GM12878 (cell line): Measurements from ENCODE around the gene GMNN. TPM values are rescaled to one million over a fixed set of nuclear protein-coding genes. Genes with fewer than 3 reads are reported as not detected.

Source experiments
- CEBPB ChIP-seq, 2 experiments: fragments of 150-350 bp in 1 of 2; IDR thresholded peaks; 2 replicates each; pipeline ENCODE4 v1.6.1; 2012 to 2014; ENCODE audit warnings: low read depth in 2 of 2, low read length in 2 of 2, borderline replicate concordance in 1 of 2, inconsistent platforms in 1 of 2
- CEBPZ ChIP-seq: fragments of 150-350 bp; IDR thresholded peaks from 2 replicates; pipeline ENCODE4 v1.6.1; 2016; ENCODE audit warnings: low read depth, low read length
- CHD1 ChIP-seq: IDR thresholded peaks from 2 replicates; pipeline ENCODE4 v1.6.1; 2012; ENCODE audit warnings: low read depth, low read length, improper control_type of control experiment
- ETV6 ChIP-seq, 2 experiments: fragments of 450-650 bp in 1 of 2; IDR thresholded peaks in 1 of 2; conservative IDR thresholded peaks in 1 of 2; 2 replicates each; pipeline ENCODE4 v1.6.1; 2014; ENCODE audit warnings: antibody characterized with exemption in 1 of 2, borderline replicate concordance in 1 of 2, low read depth in 1 of 2, mild to moderate bottlenecking in 1 of 2, moderate library complexity in 1 of 2
- FOS ChIP-seq: IDR thresholded peaks from 3 replicates; pipeline ENCODE4 v1.6.1; 2011; ENCODE audit warnings: borderline replicate concordance; ENCODE audit not compliant: insufficient read length; ENCODE audit errors: extremely low read depth
- HDGF ChIP-seq: fragments of 450-650 bp; IDR thresholded peaks from 2 replicates; pipeline ENCODE4 v1.6.1; 2016; ENCODE audit warnings: antibody characterized with exemption
- KLF5 ChIP-seq: fragments of 450-650 bp; IDR thresholded peaks from 2 replicates; pipeline ENCODE4 v1.6.1; 2014; ENCODE audit warnings: mild to moderate bottlenecking; ENCODE audit not compliant: partially characterized antibody
- MYB ChIP-seq: fragments of 150-350 bp; IDR thresholded peaks from 2 replicates; pipeline ENCODE4 v1.6.1; 2014; ENCODE audit warnings: mild to moderate bottlenecking, low read depth, low read length, borderline replicate concordance
- MYC ChIP-seq: IDR thresholded peaks from 2 replicates; pipeline ENCODE4 v1.6.1; 2011; ENCODE audit warnings: mild to moderate bottlenecking, low read length, moderate library complexity, inconsistent platforms; ENCODE audit not compliant: insufficient read depth, insufficient replicate concordance, insufficient read length, severe bottlenecking
- NBN ChIP-seq: fragments of 450-650 bp; IDR thresholded peaks from 2 replicates; pipeline ENCODE4 v1.6.1; 2016
- NR2C2 ChIP-seq: IDR thresholded peaks from 2 replicates; pipeline ENCODE4 v1.6.1; 2011; ENCODE audit warnings: borderline replicate concordance, low read depth; ENCODE audit not compliant: control insufficient read depth, insufficient read length
- PAX5 ChIP-seq: IDR thresholded peaks from 2 replicates; pipeline ENCODE4 v1.6.1; 2011; ENCODE audit warnings: low read depth, low read length, borderline replicate concordance
- POLR2AphosphoS2 ChIP-seq: IDR thresholded peaks from 2 replicates; pipeline ENCODE4 v1.6.1; 2011; ENCODE audit warnings: low read depth, mild to moderate bottlenecking, low read length, improper control_type of control experiment, moderate library complexity
- SPI1 ChIP-seq: IDR thresholded peaks from 2 replicates; pipeline ENCODE4 v1.6.1; 2011; ENCODE audit warnings: low read depth, mild to moderate bottlenecking, low read length, moderate library complexity, borderline replicate concordance; ENCODE audit not compliant: insufficient read depth
- TCF3 ChIP-seq: IDR thresholded peaks from 2 replicates; pipeline ENCODE4 v1.6.1; 2012; ENCODE audit warnings: low read depth, mild to moderate bottlenecking, low read length, borderline replicate concordance; ENCODE audit not compliant: insufficient read depth
- ZNF217 ChIP-seq: fragments of 450-650 bp; IDR thresholded peaks from 2 replicates; pipeline ENCODE4 v1.6.1; 2017; ENCODE audit warnings: antibody characterized with exemption, mild to moderate bottlenecking
- polyA plus RNA-seq, 11 experiments: library from polyadenylated mRNA; depleted of rRNA in 4 of 11; unstranded in 6 of 11; stranded (reverse) in 5 of 11; fragments of >200 nt; fragmentation: Nextera tagmentation in 4 of 11; fragmentation: Illumina TruSeq in 1 of 11; extraction: Ambion mirVana in 4 of 11; extraction: Trizol in 1 of 11; gene quantifications; 1 replicate in 1 of 11; 2 replicates in 10 of 11; pipeline versions ENCODE4 v1.2.1 to v1.2.3, GENCODE V29; 2011 to 2016; ENCODE audit warnings: inconsistent platforms in 2 of 11, missing spikeins in 2 of 11, low read depth in 1 of 11
- total RNA-seq, 4 experiments: library from RNA; depleted of rRNA in 3 of 4; stranded (reverse); fragments of >200 nt in 3 of 4; fragmentation: Illumina TruSeq in 1 of 4; extraction: Trizol in 1 of 4; gene quantifications; 2 replicates each; pipeline versions ENCODE4 v1.2.1 to v1.2.3, GENCODE V29; 2013 to 2021
- TF ChIP-seq, protein P1 (sequence below): IDR thresholded peaks from 2 replicates; pipeline ENCODE4 v1.6.1; 2012; ENCODE audit warnings: improper control_type of control experiment, low read depth, low read length; ENCODE audit not compliant: insufficient replicate concordance
- TF ChIP-seq, protein P2 (sequence below): IDR thresholded peaks from 2 replicates; pipeline ENCODE4 v1.6.1; 2011; ENCODE audit warnings: mild to moderate bottlenecking, low read depth, low read length, moderate library complexity; ENCODE audit not compliant: insufficient replicate concordance
- TF ChIP-seq, protein P3 (sequence below): IDR thresholded peaks from 2 replicates; pipeline ENCODE4 v1.6.1; 2012; ENCODE audit warnings: low read length, inconsistent platforms

Gene GMNN
- total and polyA plus RNA-seq, 10 of the 15 experiments (the other 5 are each of a cell fraction or from before 2014, with no cell fraction given) = 51.9 to 153 (median 105) TPM

- TF ChIP-seq CEBPZ (no peak), CHD1 (0 out of 2 replicates have a peak, but pooled peaks have one; percentile 17), ZNF217 (0 out of 2 replicates have a peak, but pooled peaks have one; percentile 27), ETV6 (conservative IDR thresholded peaks at IDR 0.05 in 1 of 2, IDR thresholded peaks at IDR 0.05 in 1 of 2; ENCODE audit: borderline replicate concordance in 1 of 2, low read depth in 1 of 2) (no peak), MYC (no peak), PAX5 (no peak), HDGF (no peak), MYB (no peak), KLF5 (no peak), TCF3 (no peak), CEBPB (IDR thresholded peaks at IDR 0.05; ENCODE audit: borderline replicate concordance in 1 of 2, low read depth in 2 of 2, low read length in 2 of 2) (0 out of 4 replicates have a peak, but pooled peaks of 1 of the 2 experiments have one; percentile 28), POLR2AphosphoS2 (no peak), SPI1 (peak; percentile 91), NBN (no peak), NR2C2 (no peak), FOS (no peak)
- TF ChIP-seq, protein P1, sequence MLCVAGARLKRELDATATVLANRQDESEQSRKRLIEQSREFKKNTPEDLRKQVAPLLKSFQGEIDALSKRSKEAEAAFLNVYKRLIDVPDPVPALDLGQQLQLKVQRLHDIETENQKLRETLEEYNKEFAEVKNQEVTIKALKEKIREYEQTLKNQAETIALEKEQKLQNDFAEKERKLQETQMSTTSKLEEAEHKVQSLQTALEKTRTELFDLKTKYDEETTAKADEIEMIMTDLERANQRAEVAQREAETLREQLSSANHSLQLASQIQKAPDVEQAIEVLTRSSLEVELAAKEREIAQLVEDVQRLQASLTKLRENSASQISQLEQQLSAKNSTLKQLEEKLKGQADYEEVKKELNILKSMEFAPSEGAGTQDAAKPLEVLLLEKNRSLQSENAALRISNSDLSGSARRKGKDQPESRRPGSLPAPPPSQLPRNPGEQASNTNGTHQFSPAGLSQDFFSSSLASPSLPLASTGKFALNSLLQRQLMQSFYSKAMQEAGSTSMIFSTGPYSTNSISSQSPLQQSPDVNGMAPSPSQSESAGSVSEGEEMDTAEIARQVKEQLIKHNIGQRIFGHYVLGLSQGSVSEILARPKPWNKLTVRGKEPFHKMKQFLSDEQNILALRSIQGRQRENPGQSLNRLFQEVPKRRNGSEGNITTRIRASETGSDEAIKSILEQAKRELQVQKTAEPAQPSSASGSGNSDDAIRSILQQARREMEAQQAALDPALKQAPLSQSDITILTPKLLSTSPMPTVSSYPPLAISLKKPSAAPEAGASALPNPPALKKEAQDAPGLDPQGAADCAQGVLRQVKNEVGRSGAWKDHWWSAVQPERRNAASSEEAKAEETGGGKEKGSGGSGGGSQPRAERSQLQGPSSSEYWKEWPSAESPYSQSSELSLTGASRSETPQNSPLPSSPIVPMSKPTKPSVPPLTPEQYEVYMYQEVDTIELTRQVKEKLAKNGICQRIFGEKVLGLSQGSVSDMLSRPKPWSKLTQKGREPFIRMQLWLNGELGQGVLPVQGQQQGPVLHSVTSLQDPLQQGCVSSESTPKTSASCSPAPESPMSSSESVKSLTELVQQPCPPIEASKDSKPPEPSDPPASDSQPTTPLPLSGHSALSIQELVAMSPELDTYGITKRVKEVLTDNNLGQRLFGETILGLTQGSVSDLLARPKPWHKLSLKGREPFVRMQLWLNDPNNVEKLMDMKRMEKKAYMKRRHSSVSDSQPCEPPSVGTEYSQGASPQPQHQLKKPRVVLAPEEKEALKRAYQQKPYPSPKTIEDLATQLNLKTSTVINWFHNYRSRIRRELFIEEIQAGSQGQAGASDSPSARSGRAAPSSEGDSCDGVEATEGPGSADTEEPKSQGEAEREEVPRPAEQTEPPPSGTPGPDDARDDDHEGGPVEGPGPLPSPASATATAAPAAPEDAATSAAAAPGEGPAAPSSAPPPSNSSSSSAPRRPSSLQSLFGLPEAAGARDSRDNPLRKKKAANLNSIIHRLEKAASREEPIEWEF = no peak
- TF ChIP-seq, protein P2, sequence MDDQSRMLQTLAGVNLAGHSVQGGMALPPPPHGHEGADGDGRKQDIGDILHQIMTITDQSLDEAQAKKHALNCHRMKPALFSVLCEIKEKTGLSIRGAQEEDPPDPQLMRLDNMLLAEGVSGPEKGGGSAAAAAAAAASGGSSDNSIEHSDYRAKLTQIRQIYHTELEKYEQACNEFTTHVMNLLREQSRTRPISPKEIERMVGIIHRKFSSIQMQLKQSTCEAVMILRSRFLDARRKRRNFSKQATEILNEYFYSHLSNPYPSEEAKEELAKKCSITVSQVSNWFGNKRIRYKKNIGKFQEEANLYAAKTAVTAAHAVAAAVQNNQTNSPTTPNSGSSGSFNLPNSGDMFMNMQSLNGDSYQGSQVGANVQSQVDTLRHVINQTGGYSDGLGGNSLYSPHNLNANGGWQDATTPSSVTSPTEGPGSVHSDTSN = no peak
- TF ChIP-seq, protein P3, sequence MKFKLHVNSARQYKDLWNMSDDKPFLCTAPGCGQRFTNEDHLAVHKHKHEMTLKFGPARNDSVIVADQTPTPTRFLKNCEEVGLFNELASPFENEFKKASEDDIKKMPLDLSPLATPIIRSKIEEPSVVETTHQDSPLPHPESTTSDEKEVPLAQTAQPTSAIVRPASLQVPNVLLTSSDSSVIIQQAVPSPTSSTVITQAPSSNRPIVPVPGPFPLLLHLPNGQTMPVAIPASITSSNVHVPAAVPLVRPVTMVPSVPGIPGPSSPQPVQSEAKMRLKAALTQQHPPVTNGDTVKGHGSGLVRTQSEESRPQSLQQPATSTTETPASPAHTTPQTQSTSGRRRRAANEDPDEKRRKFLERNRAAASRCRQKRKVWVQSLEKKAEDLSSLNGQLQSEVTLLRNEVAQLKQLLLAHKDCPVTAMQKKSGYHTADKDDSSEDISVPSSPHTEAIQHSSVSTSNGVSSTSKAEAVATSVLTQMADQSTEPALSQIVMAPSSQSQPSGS = peak; percentile 21; the same call in 1 of the 2 replicates
These were observed 30.8 kb upstream of the GMNN start (continued) for GRCh38 chr6:24743944-24744335.
